Activated naive CD8-positive, alpha-beta T cell treated with anti-CD3 and anti-CD28 coated beads, Interleukin-2, amount 50 U/mL, for 16 hours (primary cell): ENCODE measurements around the gene METRNL.

ENCODE experiments used
- DNase-seq: peaks from one replicate; pipeline ENCODE4 v3.0.0-alpha.2; 2020; ENCODE audit warnings: low read depth, low spot score

The METRNL gene

DNA sequence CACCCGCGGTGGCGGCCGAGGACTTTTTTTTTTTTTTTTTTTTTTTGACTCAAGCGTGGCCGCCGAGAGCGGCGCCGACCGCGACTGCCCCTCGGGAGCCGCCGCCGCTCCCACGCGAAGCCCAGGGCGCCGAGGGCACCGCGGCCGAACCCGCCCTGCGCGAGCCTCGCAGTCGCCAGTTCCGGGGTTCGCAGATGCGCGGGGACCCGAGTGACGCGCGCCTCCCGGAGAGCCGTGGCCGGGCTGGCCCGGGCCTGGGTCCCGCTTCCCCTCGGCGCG lies 1.1 kb downstream of the METRNL start:
- DNase-seq: no peak

- DNase-seq: no peak
Measured at GRCh38 chr17:83080858-83081683, 1.7 kb downstream of the METRNL start.

- DNase-seq: no peak
Measured at GRCh38 chr17:83081684-83082201, 2.3 kb downstream of the METRNL start.

- DNase-seq: no peak
Measured at GRCh38 chr17:83082424-83082823, 3.0 kb downstream of the METRNL start.

DNA sequence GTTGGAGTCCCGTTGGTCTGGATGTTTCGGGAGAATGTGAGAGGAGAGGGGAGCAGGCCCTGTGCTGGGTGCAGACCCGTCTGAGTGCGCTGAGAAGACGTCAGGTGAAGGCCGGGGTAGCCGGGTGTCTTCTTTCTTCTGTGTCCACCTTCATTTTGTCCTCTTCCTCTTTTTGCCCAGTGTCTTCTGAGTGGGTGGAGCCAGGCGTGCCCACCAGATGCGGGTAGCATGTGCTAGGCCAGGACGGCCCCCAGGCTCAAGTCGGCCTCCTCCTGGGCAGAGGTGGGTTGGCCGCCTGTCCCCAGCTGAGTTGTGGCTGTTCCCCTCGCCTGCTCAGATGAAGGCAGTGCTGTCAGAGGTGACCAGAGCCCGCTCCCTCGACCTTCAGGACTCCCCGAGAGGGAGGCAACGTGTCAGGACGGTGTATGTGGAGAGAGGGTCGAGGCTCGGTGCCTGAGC lies 3.5 kb downstream of the METRNL start:
- no peak for DNase-seq

DNA sequence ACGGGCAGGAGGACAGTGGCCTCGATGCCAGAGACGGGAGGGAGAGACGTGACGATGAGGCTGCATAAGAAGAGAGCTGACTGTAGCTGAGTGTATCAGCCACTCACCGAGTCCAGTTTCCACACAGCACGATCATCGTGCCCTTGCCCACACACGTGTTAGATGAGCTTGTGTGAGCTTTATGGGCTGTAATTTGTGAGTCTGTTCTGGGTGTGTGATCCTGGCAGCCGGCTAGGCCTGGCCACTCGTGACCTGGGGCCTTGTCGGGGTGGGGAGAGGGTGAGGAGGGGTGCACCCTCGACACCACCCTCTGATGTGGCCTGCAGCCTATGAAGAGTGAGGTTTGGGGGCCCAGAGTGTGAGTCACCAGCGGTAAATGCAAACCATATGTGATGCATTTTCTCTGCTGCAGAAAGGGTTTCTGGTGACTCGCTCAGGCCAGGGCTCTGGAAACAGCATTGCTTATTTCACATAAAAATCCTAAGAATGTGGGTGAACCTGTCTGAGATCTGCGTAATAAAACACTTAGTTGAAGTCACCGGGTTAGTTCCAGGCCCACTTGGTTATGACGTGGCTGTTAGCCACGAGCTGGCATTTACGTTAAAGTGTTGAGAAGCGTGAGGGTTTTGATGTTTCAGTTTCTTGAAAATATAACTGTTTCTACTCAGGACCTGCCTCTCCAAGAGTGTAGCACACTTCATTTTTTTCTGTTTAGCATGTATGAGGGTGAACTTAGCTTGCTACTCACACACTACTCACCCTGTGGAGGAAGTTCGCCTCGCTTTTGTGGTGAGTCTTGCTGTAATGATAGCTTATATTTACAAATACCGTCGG lies 4.2 kb downstream of the METRNL start:
- DNase-seq: no peak

DNA sequence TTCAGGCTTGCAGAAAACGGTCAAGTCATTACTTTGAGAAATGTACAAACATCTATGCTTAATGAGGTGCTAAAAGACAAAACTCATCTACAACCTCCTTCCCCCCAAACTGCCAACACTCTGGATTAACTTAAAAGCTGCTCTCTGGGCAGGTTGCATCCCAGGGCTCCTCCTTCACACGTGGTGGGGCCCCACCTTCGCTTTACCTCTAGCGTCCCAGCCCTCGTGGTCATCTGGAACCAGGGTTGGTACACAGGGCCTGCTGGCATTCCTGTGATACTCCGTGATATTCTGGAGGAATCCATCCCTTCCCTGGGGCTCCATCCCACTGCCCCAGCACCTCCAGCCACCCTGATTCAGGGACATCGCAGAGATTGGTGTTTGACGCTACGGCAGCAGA lies 4.8 kb downstream of the METRNL start:
- no peak for DNase-seq

DNA sequence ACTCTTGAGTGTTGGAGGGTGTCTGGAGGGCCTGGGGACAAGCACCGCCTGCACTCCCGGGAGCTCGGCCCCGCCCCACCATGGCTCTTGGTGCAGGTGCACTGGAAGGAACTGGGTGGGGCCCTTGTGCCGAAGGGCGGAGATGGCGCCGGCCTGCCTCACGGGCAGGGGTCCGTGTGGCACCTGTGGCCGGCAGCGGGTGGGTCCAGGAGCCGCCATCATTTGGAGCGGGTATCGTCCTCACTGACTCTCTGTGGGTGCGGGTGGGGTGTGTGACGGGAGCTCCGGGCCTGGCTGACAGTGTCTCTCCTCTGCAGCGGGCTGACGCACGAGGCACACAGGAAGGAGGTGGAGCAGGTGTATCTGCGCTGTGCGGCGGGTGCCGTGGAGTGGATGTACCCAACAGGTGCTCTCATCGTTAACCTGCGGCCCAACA lies 5.2 kb downstream of the METRNL start:
- DNase-seq: no peak

DNA sequence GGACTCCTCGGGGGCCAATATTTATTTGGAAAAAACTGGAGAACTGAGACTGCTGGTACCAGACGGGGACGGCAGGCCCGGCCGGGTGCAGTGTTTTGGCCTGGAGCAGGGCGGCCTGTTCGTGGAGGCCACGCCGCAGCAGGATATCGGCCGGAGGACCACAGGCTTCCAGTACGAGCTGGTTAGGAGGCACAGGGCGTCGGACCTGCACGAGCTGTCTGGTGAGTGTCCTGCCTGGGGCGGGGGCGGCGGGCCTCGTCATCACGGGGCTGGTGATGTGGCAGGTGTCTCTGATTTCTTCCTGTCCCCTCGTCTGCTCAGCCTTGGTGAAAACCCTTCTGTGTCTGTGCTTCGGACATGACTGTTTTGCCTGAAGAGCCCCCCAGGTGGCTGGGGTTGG lies 5.7 kb downstream of the METRNL start:
- DNase-seq: no peak

DNA sequence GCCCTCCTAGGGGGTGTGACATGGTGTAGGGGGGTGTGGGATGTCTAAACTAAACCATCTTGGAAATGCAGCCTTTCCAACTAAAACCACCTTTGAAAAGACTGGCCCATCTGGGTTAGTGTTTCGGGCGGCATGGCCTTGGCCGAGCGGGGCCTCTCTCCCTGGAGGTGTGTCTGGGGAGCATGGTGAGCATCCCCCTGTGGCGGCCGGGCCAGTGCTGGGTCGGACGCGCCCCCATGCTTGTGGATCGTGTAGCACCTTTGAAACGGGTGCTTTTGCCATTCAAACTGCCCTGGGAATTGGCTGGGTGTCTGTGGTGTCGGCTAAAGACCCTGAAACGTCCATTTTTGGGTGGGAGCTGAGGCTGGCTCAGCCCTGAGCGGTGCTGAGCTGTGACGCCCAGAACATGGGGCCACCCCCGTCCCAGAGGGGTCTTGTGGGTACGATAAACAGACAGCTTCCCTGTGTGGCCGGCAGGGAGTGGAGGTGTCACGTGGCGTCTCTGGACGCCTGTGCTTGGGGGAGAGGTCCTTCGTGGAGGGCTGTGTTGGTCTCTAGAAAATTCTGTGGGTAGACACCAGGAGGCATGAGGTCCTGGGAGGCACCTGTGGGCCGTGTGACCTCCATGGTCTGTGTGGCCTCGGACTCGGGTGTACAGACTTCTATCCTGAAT lies 6.3 kb downstream of the METRNL start:
- DNase-seq: no peak

DNA sequence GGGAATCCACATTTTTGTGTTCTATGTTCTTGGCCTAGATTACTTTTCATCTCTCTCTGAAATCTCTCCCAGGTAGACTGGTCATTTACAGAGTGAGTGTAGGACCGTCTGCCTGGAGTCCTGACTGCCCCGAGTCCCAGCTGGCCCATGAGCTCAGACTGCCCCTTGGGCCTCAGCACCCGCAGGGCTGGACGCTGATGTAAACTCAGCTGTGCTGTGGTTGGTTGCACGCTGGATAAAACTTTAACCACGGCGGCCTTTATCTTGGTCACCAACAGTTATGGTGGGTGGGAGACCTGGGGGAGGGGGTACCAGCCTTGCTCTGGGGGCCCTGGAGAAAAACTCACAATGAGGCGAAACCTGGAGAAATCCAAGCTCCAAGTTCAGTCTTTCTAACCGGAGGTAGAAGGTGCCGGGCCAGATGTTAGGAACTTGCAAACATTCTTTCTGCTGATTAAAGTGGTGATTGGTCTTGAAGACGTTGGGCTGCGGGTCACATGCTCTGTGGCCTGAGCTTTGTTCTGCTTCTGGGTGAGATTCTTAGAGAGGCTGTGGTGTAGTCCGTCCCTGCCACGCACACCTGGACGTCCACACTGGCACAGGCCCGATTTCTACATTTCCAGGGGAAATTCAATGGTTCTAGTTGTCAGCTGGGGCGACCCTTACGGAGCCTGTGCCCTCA lies 6.9 kb downstream of the METRNL start:
- no peak for DNase-seq

- DNase-seq: no peak
Measured at GRCh38 chr17:83086907-83087787, 7.7 kb downstream of the METRNL start.

DNA sequence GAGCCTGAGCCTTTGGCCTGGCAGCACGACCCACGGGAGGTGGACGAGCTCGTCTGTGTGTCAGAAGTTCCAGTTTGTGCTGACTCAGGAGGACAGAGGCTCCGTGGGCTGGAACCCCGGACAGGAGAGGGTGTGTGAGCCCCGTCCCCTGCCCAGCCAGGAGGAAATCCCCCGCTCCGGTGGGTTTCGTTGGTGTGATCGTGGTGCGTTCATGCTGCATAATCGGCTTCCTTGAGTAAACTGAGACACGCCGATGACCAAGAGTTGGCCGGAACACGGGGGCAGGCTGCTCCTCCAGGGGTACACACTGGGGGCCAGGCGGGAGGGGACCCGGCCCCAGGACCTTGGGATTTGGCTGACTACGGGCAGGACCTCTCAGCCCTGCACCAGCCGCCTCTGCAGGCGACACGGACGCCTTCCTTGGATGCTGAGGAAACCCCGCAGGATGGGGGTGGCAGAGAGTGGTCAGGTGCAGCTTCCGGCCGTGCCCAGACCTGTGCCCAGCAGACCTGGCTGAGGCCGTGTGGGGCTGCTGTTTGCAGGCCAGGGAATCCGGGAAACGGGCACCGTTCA lies 8.5 kb downstream of the METRNL start:
- DNase-seq: no peak

DNA sequence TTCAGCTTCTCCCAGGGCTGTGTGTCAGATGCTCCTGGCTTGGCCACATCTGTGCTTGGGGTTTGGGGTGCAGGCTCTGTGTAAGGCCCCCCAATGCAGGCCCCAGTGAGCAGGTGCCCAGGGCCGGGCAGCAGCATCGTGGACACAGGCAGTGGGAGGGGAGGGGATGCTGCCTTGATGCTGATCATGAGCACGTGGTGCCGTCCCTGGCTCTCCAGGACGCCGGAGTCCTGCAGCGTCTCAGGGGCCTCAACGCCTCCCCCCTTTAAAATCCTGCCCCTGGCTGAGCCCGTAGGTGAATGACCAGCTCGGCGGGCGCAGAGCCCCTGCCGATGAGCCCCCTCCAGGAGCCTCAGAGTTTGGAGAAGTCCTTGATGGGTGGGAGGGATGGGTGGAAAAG lies 9.0 kb downstream of the METRNL start:
- no peak for DNase-seq

DNA sequence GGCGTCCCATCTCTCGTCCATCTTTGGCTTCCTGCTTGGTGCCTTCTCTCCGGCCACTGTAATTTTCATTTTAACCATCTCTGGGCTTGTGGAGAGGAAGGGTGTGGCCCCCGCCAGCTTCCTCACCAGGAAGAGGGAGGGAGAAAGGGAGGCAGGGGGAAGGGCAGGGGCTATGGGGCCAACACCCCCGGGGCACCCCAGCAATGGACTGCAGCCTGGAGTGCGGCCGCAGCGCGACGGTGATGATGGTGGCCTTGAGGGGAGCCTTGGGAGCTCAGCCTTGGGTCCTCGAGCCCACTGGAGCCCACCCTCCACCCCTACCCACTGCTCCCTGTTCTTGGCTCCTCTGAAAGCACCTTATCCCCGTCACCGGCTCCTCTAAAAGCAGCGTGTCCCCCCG lies 9.5 kb downstream of the METRNL start:
- DNase-seq: no peak

GRCh38 chr17:83089328-83090132 lies 10.1 kb downstream of the METRNL start:
- DNase-seq: no peak

GRCh38 chr17:83090444-83091256 lies 11.2 kb downstream of the METRNL start:
- no peak for DNase-seq
